Islet precursor cell (in vitro differentiated cells): ENCODE data around the gene BST1.

ENCODE experiments used
- DNase-seq: peaks from one replicate; pipeline ENCODE4 v3.0.0-alpha.2; 2018

The BST1 gene

GRCh38 chr4:15781427-15782095 lies 78.7 kb downstream of the BST1 start:
- DNase-seq = no peak
